ENCODE results near the gene TREML2. TPM values are rescaled to one million over a fixed set of nuclear protein-coding genes. Genes with fewer than 3 reads are reported as not detected.

The TREML2 gene
- total and polyA plus RNA-seq, 2 of the 8 experiments (the other 6 are each of a cell fraction or from before 2014, with no cell fraction given) = 0.09 to 0.18 TPM

- H3K23me2 ChIP-seq (ENCODE audit: low read depth, low read length) = no peaks in the 10 kb centered on the region; the same call in 1 of the 2 replicates
- no peak overlapping the region for H3K14ac ChIP-seq (ENCODE audit: insufficient read length)
- H3K56ac ChIP-seq (replicated peaks; ENCODE audit: insufficient read length, low read depth, low read length) = no peak overlapping the region
- H3K27ac ChIP-seq (ENCODE audit: low read depth, low read length) = no peak overlapping the region
- H3K4ac ChIP-seq (replicated peaks; ENCODE audit: insufficient read length, low read depth, low read length) = no peak overlapping the region
- WGBS, 2 experiments (ENCODE audit: extremely low coverage in 1 of 2, insufficient coverage in 1 of 2, insufficient read length in 1 of 2, insufficient replicate concordance in 2 of 2, low coverage in 1 of 2, low lambda C conversion rate in 2 of 2, missing lambda C conversion rate in 1 of 2) = 78% methylated on average over 5 of the region's 5 CpGs; no CpG with 5 or more reads in 1 of the 2 experiments
- no peak overlapping the region for H3K4me2 ChIP-seq (ENCODE audit: insufficient read depth in 1 of 2, low read depth in 2 of 2, low read length in 2 of 2)
- no peak overlapping the region for H2AFZ ChIP-seq (ENCODE audit: low read length)
- H2BK120ac ChIP-seq (replicated peaks; ENCODE audit: low read depth, low read length) = no peak overlapping the region
- no peak overlapping the region for H2BK12ac ChIP-seq (ENCODE audit: low read depth, low read length)
- H3K4me3 ChIP-seq (ENCODE audit: extremely low read depth in 1 of 4, insufficient read depth in 2 of 4, low read depth in 3 of 4, low read length in 4 of 4) = no peak overlapping the region
- no peak overlapping the region for H2BK5ac ChIP-seq (ENCODE audit: low read depth, low read length)
- no peak overlapping the region for H4K5ac ChIP-seq (ENCODE audit: insufficient read length, low read depth, low read length)
- H2BK20ac ChIP-seq (ENCODE audit: low read length) = no peak overlapping the region
- no peak overlapping the region for H3K23ac ChIP-seq (ENCODE audit: insufficient read length)
- H2BK15ac ChIP-seq (ENCODE audit: low read length) = no peak overlapping the region
- H4K20me1 ChIP-seq (replicated peaks in 1 of 2; ENCODE audit: control insufficient read depth in 1 of 2, insufficient read depth in 2 of 2, low read length in 2 of 2) = no peaks in the 10 kb centered on the region
- H4K91ac ChIP-seq (replicated peaks; ENCODE audit: insufficient read length, low read length) = no peak overlapping the region
- no peak overlapping the region for H4K8ac ChIP-seq (ENCODE audit: extremely low read depth, insufficient read depth, low read length)
- no peaks in the 10 kb centered on the region for H3K79me2 ChIP-seq (ENCODE audit: control insufficient read depth in 1 of 2, insufficient read depth in 2 of 2, low read length in 2 of 2)
- H3K9me3 ChIP-seq (ENCODE audit: insufficient read depth in 2 of 2, low read depth in 1 of 2, low read length in 1 of 2) = no peaks in the 10 kb centered on the region
- no peak overlapping the region for H2AK5ac ChIP-seq (ENCODE audit: low read depth, low read length)
- no peak for TF ChIP-seq SAP30 (IDR thresholded peaks at IDR 0.05; ENCODE audit: insufficient read depth, insufficient replicate concordance, low read length)
- TF ChIP-seq E2F6 (IDR thresholded peaks at IDR 0.05) = no peak
- no peak for TF ChIP-seq POLR2A (IDR thresholded peaks at IDR 0.05; ENCODE audit: control extremely low read depth in 1 of 2, low read depth in 2 of 2, low read length in 2 of 2)
- no peak for TF ChIP-seq KDM1A (IDR thresholded peaks at IDR 0.05; ENCODE audit: borderline replicate concordance, low read length)
- no peak for TF ChIP-seq EZH2 (IDR thresholded peaks at IDR 0.05; ENCODE audit: low read depth, low read length, severe bottlenecking)
- TF ChIP-seq SIRT6 (IDR thresholded peaks at IDR 0.05; ENCODE audit: low read length) = no peak
- TF ChIP-seq EGR1 (IDR thresholded peaks at IDR 0.05; ENCODE audit: borderline replicate concordance, low read depth, low read length) = no peak
- TF ChIP-seq GABPA (IDR thresholded peaks at IDR 0.05; ENCODE audit: borderline replicate concordance, insufficient read depth, low read length) = no peak
- no peaks in the 10 kb centered on the region for H3K79me1 ChIP-seq (ENCODE audit: low read depth, low read length)
- ChIA-PET POLR2A (ENCODE audit: partially characterized antibody) (no interaction called here), CTCF (ENCODE audit: partially characterized antibody) (interaction anchor here (1.1 to 1.8 kb wide), 4 partner anchors 45 to 81 kb away, joined by 3 to 6 read pairs (median 4); no protein-coding TSS in a partner anchor)
- H3K4me1 ChIP-seq (replicated peaks in 1 of 4; ENCODE audit: control insufficient read depth in 3 of 4, insufficient read depth in 4 of 4, low read length in 3 of 4) = peaks cover 0 to 4% (median 0%) of the 10 kb centered on the region in 4 experiments; a peak in 2 of 7 replicates
- no peak for FAIRE-seq
- H3K18ac ChIP-seq (ENCODE audit: extremely low read depth, low read length) = no peak overlapping the region
- DNase-seq (ENCODE audit: low read depth in 1 of 2, low spot score in 2 of 2) = no peak
- no peaks in the 10 kb centered on the region for H3K36me3 ChIP-seq (ENCODE audit: control insufficient read depth in 2 of 4, insufficient read depth in 4 of 4, low read length in 3 of 4)
- H3K9ac ChIP-seq (replicated peaks in 1 of 4; ENCODE audit: extremely low read depth in 1 of 4, low read depth in 3 of 4, low read length in 3 of 4) = no peak overlapping the region
- H3K27me3 ChIP-seq (replicated peaks in 1 of 4; ENCODE audit: control insufficient read depth in 3 of 4, extremely low read depth in 1 of 4, insufficient read depth in 3 of 4, low read length in 3 of 4) = no peaks in the 10 kb centered on the region; a peak in 1 of 7 replicates
These were observed 36.2 kb upstream of the TREML2 start for GRCh38 chr6:41237128-41237527.
